ES-I3 (cell line): Measurements from ENCODE around the gene PRIMA1.

Experiments used
- H3K36me3 ChIP-seq: 2 replicates; pipeline ENCODE4 v1.6.1; 2013; ENCODE audit warnings: mild to moderate bottlenecking, low read length, control low read depth, moderate library complexity; ENCODE audit not compliant: insufficient read depth
- H3K4me1 ChIP-seq: 2 replicates; pipeline ENCODE4 v1.6.1; 2013; ENCODE audit warnings: mild to moderate bottlenecking, control low read depth, low read length; ENCODE audit not compliant: insufficient read depth
- H3K9ac ChIP-seq: 2 replicates; pipeline ENCODE4 v1.6.1; 2013; ENCODE audit warnings: low read depth, mild to moderate bottlenecking, low read length, moderate library complexity
- H3K9me3 ChIP-seq: 2 replicates; pipeline ENCODE4 v1.6.1; 2013; ENCODE audit warnings: mild to moderate bottlenecking, low read length, moderate library complexity; ENCODE audit not compliant: control insufficient read depth, insufficient read depth

The PRIMA1 gene

GRCh38 chr14:93753647-93754046 is 34.6 kb downstream of the PRIMA1 start:
- Histone ChIP-seq H3K9me3 (no peaks in the 10 kb centered on the region), H3K36me3 (no peaks in the 10 kb centered on the region), H3K9ac (no peak overlapping the region), H3K4me1 (no peaks in the 10 kb centered on the region)

- Histone ChIP-seq H3K9me3 (no peaks in the 10 kb centered on the region), H3K4me1 (no peaks in the 10 kb centered on the region), H3K36me3 (no peaks in the 10 kb centered on the region), H3K9ac (no peak overlapping the region)
Observed at GRCh38 chr14:93752980-93753561, 35.2 kb downstream of the PRIMA1 start.

GRCh38 chr14:93751946-93752655 is 36.2 kb downstream of the PRIMA1 start:
- Histone ChIP-seq H3K36me3 (no peaks in the 10 kb centered on the region), H3K4me1 (no peaks in the 10 kb centered on the region), H3K9ac (no peak overlapping the region), H3K9me3 (no peaks in the 10 kb centered on the region)

GRCh38 chr14:93749076-93749420 is 39.2 kb downstream of the PRIMA1 start:
- Histone ChIP-seq H3K9ac (no peak overlapping the region), H3K9me3 (no peaks in the 10 kb centered on the region), H3K36me3 (no peaks in the 10 kb centered on the region), H3K4me1 (peaks cover 7% of the 10 kb centered on the region; the same call in 1 of the 2 replicates)

GRCh38 chr14:93748208-93749075 is 39.8 kb downstream of the PRIMA1 start:
- H3K9ac ChIP-seq: no peak overlapping the region
- no peaks in the 10 kb centered on the region for H3K36me3 ChIP-seq
- H3K4me1 ChIP-seq: peaks cover 7% of the 10 kb centered on the region; the same call in 1 of the 2 replicates

GRCh38 chr14:93747560-93747959 is 40.7 kb downstream of the PRIMA1 start:
- peaks cover 7% of the 10 kb centered on the region; the same call in 1 of the 2 replicates for H3K4me1 ChIP-seq
- no peak overlapping the region for H3K9ac ChIP-seq
- H3K9me3 ChIP-seq: no peaks in the 10 kb centered on the region

More at GRCh38 chr14:93748208-93749075, 39.8 kb downstream of the PRIMA1 start:
- H3K9me3 ChIP-seq: no peaks in the 10 kb centered on the region

GRCh38 chr14:93747102-93747501 is 41.2 kb downstream of the PRIMA1 start:
- no peak overlapping the region for H3K9ac ChIP-seq
- peaks cover 7% of the 10 kb centered on the region; the same call in 1 of the 2 replicates for H3K4me1 ChIP-seq
- H3K36me3 ChIP-seq: no peaks in the 10 kb centered on the region
- no peaks in the 10 kb centered on the region for H3K9me3 ChIP-seq

More at GRCh38 chr14:93747560-93747959, 40.7 kb downstream of the PRIMA1 start:
- H3K36me3 ChIP-seq: no peaks in the 10 kb centered on the region

- no peaks in the 10 kb centered on the region for H3K9me3 ChIP-seq
- no peak overlapping the region for H3K9ac ChIP-seq
- H3K4me1 ChIP-seq: peaks cover 7% of the 10 kb centered on the region; the same call in 1 of the 2 replicates
- no peaks in the 10 kb centered on the region for H3K36me3 ChIP-seq
Observed at GRCh38 chr14:93745603-93746273, 42.5 kb downstream of the PRIMA1 start.

- Histone ChIP-seq H3K4me1 (peaks cover 7% of the 10 kb centered on the region; the same call in 1 of the 2 replicates), H3K9me3 (no peaks in the 10 kb centered on the region), H3K9ac (no peak overlapping the region), H3K36me3 (no peaks in the 10 kb centered on the region)
Observed at GRCh38 chr14:93744876-93745275, 43.4 kb downstream of the PRIMA1 start.

GRCh38 chr14:93744176-93744575 is 44.1 kb downstream of the PRIMA1 start:
- Histone ChIP-seq H3K4me1 (peaks cover 7% of the 10 kb centered on the region; the same call in 1 of the 2 replicates), H3K36me3 (no peaks in the 10 kb centered on the region), H3K9ac (no peak overlapping the region), H3K9me3 (no peaks in the 10 kb centered on the region)

GRCh38 chr14:93743270-93744060 is 44.8 kb downstream of the PRIMA1 start:
- H3K36me3 ChIP-seq: no peaks in the 10 kb centered on the region
- no peaks in the 10 kb centered on the region for H3K9me3 ChIP-seq
- H3K9ac ChIP-seq: no peak overlapping the region
- H3K4me1 ChIP-seq: peaks cover 7% of the 10 kb centered on the region; the same call in 1 of the 2 replicates

- Histone ChIP-seq H3K4me1 (peaks cover 7% of the 10 kb centered on the region; the same call in 1 of the 2 replicates), H3K9ac (no peak overlapping the region), H3K36me3 (no peaks in the 10 kb centered on the region), H3K9me3 (no peaks in the 10 kb centered on the region)
Observed at GRCh38 chr14:93742761-93743160, 45.5 kb downstream of the PRIMA1 start.

- Histone ChIP-seq H3K9me3 (no peaks in the 10 kb centered on the region), H3K4me1 (peaks cover 7% of the 10 kb centered on the region; the same call in 1 of the 2 replicates), H3K9ac (no peak overlapping the region), H3K36me3 (no peaks in the 10 kb centered on the region)
Observed at GRCh38 chr14:93741556-93742230, 46.6 kb downstream of the PRIMA1 start.
